ENCODE data around the gene AUTS2.

AUTS2 gene

GRCh38 chr7:69800495-69800894 lies 202.2 kb downstream of the AUTS2 start:
- no peak for DNase-seq

GRCh38 chr7:69801729-69802682 lies 203.7 kb downstream of the AUTS2 start:
- no peak for DNase-seq

- DNase-seq: no peak
Measured at GRCh38 chr7:69803699-69804516, 205.6 kb downstream of the AUTS2 start.

GRCh38 chr7:69804962-69805361 lies 206.7 kb downstream of the AUTS2 start:
- DNase-seq: no peak

- no peak for DNase-seq
Measured at GRCh38 chr7:69808391-69808790, 210.1 kb downstream of the AUTS2 start.

- DNase-seq: no peak
Measured at GRCh38 chr7:69811476-69812308, 213.4 kb downstream of the AUTS2 start.

- no peak for DNase-seq
Measured at GRCh38 chr7:69812756-69813155, 214.5 kb downstream of the AUTS2 start.

- no peak for DNase-seq
Measured at GRCh38 chr7:69813637-69814240, 215.5 kb downstream of the AUTS2 start.

GRCh38 chr7:69814421-69814962 lies 216.2 kb downstream of the AUTS2 start:
- DNase-seq: no peak

- DNase-seq: no peak
Measured at GRCh38 chr7:69816501-69816900, 218.2 kb downstream of the AUTS2 start.

- no peak for DNase-seq
Measured at GRCh38 chr7:69817121-69817520, 218.8 kb downstream of the AUTS2 start.

- no peak for DNase-seq
Measured at GRCh38 chr7:69817841-69818635, 219.8 kb downstream of the AUTS2 start.

- no peak for DNase-seq
Measured at GRCh38 chr7:69818636-69819332, 220.5 kb downstream of the AUTS2 start.

- no peak for DNase-seq
Measured at GRCh38 chr7:69819333-69819705, 221.0 kb downstream of the AUTS2 start.

- DNase-seq: no peak
Measured at GRCh38 chr7:69820479-69821192, 222.4 kb downstream of the AUTS2 start.

- DNase-seq: no peak
Measured at GRCh38 chr7:69822386-69822785, 224.1 kb downstream of the AUTS2 start.

- DNase-seq: no peak
Measured at GRCh38 chr7:69823151-69823744, 225.0 kb downstream of the AUTS2 start.

- DNase-seq: no peak
Measured at GRCh38 chr7:69825113-69825972, 227.1 kb downstream of the AUTS2 start.

GRCh38 chr7:69826283-69826682 lies 228.0 kb downstream of the AUTS2 start:
- DNase-seq: no peak
